Esophagus muscularis mucosa (tissue), 4 donors: ENCODE results near the gene SDR9C7. TPM values are rescaled to one million over a fixed set of nuclear protein-coding genes. Genes with fewer than 3 reads are reported as not detected.
"Not testable (repeated sequence)": the region's sequence is repeated elsewhere in the genome, so short reads cannot be mapped to it uniquely, and the experiment has no call there.

Experiments
- DNase-seq: peaks from one replicate; pipeline ENCODE4 v3.0.0-alpha.2; 2017; ENCODE audit errors: extremely low spot score
- H3K27ac ChIP-seq, 4 donors: fragments of 200-600 bp; sonication (generic); replicated peaks in 1 of 4; 1 replicate in 3 of 4; 2 replicates in 1 of 4; pipeline ENCODE4 v1.5.1; 2016 to 2019; ENCODE audit warnings: mild to moderate bottlenecking in 1 of 4
- H3K27me3 ChIP-seq, 4 donors: fragments of 200-600 bp; sonication (generic); one replicate each; pipeline versions ENCODE4 v1.5.1 to v1.6.0; 2016 to 2019
- H3K36me3 ChIP-seq, 4 donors: fragments of 200-600 bp; sonication (generic); one replicate each; pipeline ENCODE4 v1.5.1; 2016 to 2019
- H3K4me1 ChIP-seq, 4 donors: fragments of 200-600 bp; sonication (generic); one replicate each; pipeline ENCODE4 v1.5.1; 2016 to 2019
- H3K4me3 ChIP-seq, 4 donors: fragments of 200-600 bp; sonication (generic); 1 replicate in 2 of 4; 2 replicates in 2 of 4; pipeline ENCODE4 v1.5.1; 2016 to 2019; ENCODE audit warnings: mild to moderate bottlenecking in 4 of 4, moderate library complexity in 1 of 4
- H3K9me3 ChIP-seq, 4 donors: fragments of 200-600 bp; sonication (generic); 1 replicate in 3 of 4; 2 replicates in 1 of 4; pipeline ENCODE4 v1.5.1; 2016 to 2019
- EP300 ChIP-seq: sonication (generic); formaldehyde crosslinking; IDR thresholded peaks from one replicate; pipeline ENCODE4 v1.6.1; 2017; ENCODE audit warnings: antibody characterized with exemption
- POLR2A ChIP-seq: fragments of 450-650 bp; IDR thresholded peaks from one replicate; pipeline ENCODE4 v1.6.1; 2017; ENCODE audit warnings: antibody characterized with exemption, moderate library complexity, mild to moderate bottlenecking, low read depth
- POLR2AphosphoS5 ChIP-seq, 2 donors: sonication (generic); formaldehyde crosslinking; IDR thresholded peaks; one replicate each; pipeline ENCODE4 v1.6.1; 2017; ENCODE audit warnings: antibody characterized with exemption in 2 of 2
- WGBS: methylation state at CpG from one replicate; pipeline ENCODE4 v1.1.5; 2018; 5-methylcytosine and 5-hydroxymethylcytosine counted together
- intact Hi-C: fragments of 100-400 bp; cut with DNase I; formaldehyde crosslinking; loops from one replicate; pipeline ENCODE4 v1.15.1; 2023
- total RNA-seq, 4 donors: library from RNA; depleted of rRNA; stranded (reverse); fragments of >200 nt; gene quantifications; one replicate each; pipeline versions ENCODE4 v1.1.0 to v1.2.1, GENCODE V29; 2016
- TF ChIP-seq, protein P1 (sequence below), 3 experiments: fragments of 200-600 bp in 2 of 3; fragments of 450-650 bp in 1 of 3; sonication (generic) in 2 of 3; IDR thresholded peaks; one replicate each; pipeline ENCODE4 v1.5.1; 2017 to 2019; ENCODE audit warnings: antibody characterized with exemption in 3 of 3, mild to moderate bottlenecking in 2 of 3, moderate library complexity in 1 of 3

The SDR9C7 gene
- under 1 TPM in 2 of 4 donors, not detected in 2; 0.40 to 0.42 TPM for total RNA-seq

DNA sequence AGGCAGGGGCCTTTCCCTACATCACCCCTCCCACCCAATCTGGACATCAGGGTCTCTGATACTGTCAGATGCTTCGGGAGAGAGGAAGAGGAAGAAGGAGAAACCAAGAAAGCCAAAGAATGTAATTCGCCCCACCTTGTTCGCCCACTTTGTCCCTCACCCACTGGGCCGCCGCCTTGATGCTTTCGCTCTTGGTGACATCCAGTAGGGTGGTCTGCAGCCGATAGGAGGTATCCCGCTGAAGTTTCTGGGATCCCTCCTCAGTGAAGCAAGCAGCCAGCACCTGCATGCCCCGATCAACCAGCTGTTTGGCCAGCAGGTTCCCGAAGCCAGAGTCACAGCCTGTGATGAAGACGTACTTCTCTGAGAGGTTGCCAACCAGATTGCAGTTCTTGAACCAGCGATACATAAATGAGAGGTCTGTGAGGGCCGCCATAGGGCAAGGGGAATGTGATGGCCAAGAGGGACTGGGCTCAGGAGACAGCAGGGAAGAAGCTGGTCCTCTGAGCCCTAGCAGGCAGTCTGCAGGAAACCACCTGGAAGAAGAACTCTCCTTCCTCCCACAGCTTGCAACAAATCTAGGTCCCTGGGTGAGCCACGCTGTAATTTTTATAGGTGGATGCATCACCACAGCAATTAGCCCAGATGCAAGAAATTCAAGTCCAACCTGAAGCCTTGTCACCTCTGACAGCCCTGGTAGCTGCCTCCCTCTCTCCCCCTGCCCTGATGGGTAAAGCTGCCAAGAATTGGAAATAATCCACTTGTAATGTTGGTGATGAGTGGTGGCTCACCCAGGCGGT, at the start of gene SDR9C7:
TSS of gene SDR9C7 (minus strand) at position 583 of the 800 bp plus-strand sequence. CDS start at position 436, 147 bp downstream.
- TF ChIP-seq EP300 = no peak
- no peak for TF ChIP-seq POLR2AphosphoS5 (IDR thresholded peaks at IDR 0.05)
- TF ChIP-seq, protein P1, sequence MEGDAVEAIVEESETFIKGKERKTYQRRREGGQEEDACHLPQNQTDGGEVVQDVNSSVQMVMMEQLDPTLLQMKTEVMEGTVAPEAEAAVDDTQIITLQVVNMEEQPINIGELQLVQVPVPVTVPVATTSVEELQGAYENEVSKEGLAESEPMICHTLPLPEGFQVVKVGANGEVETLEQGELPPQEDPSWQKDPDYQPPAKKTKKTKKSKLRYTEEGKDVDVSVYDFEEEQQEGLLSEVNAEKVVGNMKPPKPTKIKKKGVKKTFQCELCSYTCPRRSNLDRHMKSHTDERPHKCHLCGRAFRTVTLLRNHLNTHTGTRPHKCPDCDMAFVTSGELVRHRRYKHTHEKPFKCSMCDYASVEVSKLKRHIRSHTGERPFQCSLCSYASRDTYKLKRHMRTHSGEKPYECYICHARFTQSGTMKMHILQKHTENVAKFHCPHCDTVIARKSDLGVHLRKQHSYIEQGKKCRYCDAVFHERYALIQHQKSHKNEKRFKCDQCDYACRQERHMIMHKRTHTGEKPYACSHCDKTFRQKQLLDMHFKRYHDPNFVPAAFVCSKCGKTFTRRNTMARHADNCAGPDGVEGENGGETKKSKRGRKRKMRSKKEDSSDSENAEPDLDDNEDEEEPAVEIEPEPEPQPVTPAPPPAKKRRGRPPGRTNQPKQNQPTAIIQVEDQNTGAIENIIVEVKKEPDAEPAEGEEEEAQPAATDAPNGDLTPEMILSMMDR (IDR thresholded peaks at IDR 0.05) = no peak
- no peak for TF ChIP-seq POLR2A
- no peak within 1 kb of the TSS for H3K4me3 ChIP-seq
- H3K36me3 ChIP-seq = no peaks in the 10 kb centered on the region
- peaks cover 0 to 4% (median 0%) of the 10 kb centered on the region in 4 donors for H3K4me1 ChIP-seq
- intact Hi-C loops = no loop called here
- no peaks in the 10 kb centered on the region for H3K27me3 ChIP-seq
- WGBS = 87% methylated on average over 15 of the region's 15 CpGs
- no peaks in the 10 kb centered on the region for H3K9me3 ChIP-seq
- no peak within 1 kb of the TSS for H3K27ac ChIP-seq
- no peak for DNase-seq

GRCh38 chr12:56983386-56983785, 49.2 kb upstream of the SDR9C7 start:
- intact Hi-C loops = no loop called here
- Histone ChIP-seq H3K27ac (no peak overlapping the region), H3K4me3 (no peak overlapping the region), H3K4me1 (peaks cover 8 to 12% (median 10%) of the 10 kb centered on the region in 4 donors), H3K36me3 (no peaks in the 10 kb centered on the region), H3K9me3 (no peaks in the 10 kb centered on the region), H3K27me3 (no peaks in the 10 kb centered on the region)
- peak; percentile 87 for DNase-seq
- WGBS = 100% methylated on average over 3 of the region's 4 CpGs
- no peak for TF ChIP-seq POLR2A
- TF ChIP-seq, protein P1 (IDR thresholded peaks at IDR 0.05) = no peak
- no peak for TF ChIP-seq EP300
- no peak for TF ChIP-seq POLR2AphosphoS5 (IDR thresholded peaks at IDR 0.05)

DNA sequence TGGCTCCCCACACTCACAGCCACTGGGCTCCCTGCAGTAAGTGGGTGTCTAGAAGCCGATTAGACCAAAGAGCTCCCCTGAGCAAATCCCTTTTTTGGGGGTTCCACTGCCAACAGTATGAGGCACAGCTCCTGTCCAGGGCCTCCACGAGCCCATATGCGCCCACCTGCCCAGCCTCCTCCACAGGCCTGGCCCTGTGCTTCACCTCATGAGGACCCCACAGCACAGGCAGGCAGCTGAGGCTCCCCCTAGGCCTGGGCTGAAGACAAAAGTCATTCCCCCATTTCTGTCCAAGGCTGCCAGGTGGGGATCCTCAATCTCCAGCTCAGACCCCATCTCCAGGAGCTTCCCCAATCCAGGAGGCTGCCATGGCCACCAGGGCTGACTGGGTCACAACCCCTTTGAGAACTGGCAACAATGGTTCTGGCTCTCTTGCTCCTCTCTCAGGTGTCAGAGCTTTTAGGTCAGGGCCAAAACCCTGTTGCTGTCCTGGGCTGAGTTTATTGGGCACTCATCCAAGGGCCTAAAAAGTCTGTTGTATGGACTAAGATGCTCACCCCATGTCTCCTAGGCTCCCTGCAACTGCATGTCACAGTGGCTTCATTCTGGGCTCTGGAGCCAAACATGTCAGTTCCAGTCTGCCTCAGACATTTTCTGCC, 48.5 kb upstream of the SDR9C7 start:
- H3K4me1 ChIP-seq, H3K9me3 ChIP-seq, intact Hi-C loops, H3K27me3 ChIP-seq, H3K27ac ChIP-seq, H3K4me3 ChIP-seq, H3K36me3 ChIP-seq: not testable (repeated sequence)
- DNase-seq = peak; percentile 64
- no CpG with 5 or more reads among the region's 3 CpGs for WGBS

DNA sequence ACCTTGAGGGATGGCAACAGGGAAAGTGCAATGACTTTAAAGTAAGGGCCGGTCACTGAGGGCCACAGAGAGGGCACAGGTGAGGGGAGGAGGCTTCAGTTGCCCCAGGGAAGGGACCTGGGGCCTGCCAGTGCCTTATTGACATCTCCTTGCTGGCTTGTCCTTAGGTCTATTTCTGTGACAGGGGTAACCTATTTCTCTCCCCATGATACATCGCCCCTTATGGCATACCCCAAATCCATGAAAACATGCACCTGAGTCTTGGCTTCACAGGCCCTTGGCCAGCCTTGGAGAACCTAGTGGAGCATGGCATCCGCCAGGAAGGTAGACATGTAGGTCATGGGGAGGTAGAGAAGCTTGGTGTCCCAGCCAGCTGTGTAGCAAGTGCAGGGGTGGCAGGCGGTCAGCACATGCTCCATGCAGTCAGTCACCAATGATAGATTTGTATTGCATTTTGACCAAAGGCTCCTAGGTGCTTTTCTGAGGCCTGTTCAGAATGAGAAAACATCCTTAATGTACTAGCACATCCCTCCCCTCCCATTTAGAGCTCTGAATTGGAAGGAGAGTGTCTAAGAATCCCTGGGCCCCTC, 46.8 kb upstream of the SDR9C7 start:
- Histone ChIP-seq H3K27me3 (no peaks in the 10 kb centered on the region), H3K36me3 (no peaks in the 10 kb centered on the region), H3K4me3 (no peak overlapping the region), H3K9me3 (no peaks in the 10 kb centered on the region), H3K27ac (no peak overlapping the region), H3K4me1 (no peaks in the 10 kb centered on the region)
- intact Hi-C loops = no loop called here
- TF ChIP-seq, protein P1 (IDR thresholded peaks at IDR 0.05) = no peak
- TF ChIP-seq POLR2AphosphoS5 (IDR thresholded peaks at IDR 0.05) = no peak
- no peak for TF ChIP-seq POLR2A
- no peak for TF ChIP-seq EP300
- peak; percentile 84 for DNase-seq
- 92% methylated on average over 4 of the region's 4 CpGs for WGBS

DNA sequence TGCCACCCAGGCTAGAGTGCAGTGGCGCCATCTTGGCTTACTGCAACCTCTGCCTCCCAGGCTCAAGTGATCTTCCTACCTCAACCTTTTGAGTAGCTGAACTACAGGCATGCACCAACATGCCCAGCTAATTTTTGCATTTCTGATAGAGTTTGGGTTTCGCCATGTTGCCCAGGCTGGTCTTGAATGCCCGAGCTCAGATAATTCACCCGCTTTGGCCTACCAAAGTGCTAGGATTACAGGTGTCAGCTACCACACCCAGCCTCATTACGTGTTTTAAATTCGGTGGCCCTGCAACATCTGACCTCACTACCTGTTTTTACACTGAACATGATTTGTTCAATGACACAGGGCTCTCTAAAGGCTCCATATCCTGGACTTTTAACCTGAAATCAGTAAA, 46.1 kb upstream of the SDR9C7 start:
- TF ChIP-seq POLR2A (no peak), EP300 (no peak), POLR2AphosphoS5 (IDR thresholded peaks at IDR 0.05) (no peak)
- TF ChIP-seq, protein P1 (IDR thresholded peaks at IDR 0.05) = no peak
- peak; percentile 68 for DNase-seq
- WGBS = 98% methylated on average over 6 of the region's 6 CpGs
- intact Hi-C loops = no loop called here
- Histone ChIP-seq H3K27me3 (no peaks in the 10 kb centered on the region), H3K36me3 (no peaks in the 10 kb centered on the region), H3K9me3 (no peaks in the 10 kb centered on the region), H3K4me3 (no peak overlapping the region), H3K4me1 (no peaks in the 10 kb centered on the region), H3K27ac (no peak overlapping the region)
